Stimulated activated CD4-positive, alpha-beta T cell treated with anti-CD3 and anti-CD28 coated beads, Interleukin-2, amount 100 ng/mL, for 4 hours (primary cell): Measurements from ENCODE around the gene GNGT1.

Experiments
- DNase-seq: peaks from one replicate; pipeline ENCODE4 v3.0.0-alpha.2; 2020; ENCODE audit warnings: low read depth

The GNGT1 gene

DNA sequence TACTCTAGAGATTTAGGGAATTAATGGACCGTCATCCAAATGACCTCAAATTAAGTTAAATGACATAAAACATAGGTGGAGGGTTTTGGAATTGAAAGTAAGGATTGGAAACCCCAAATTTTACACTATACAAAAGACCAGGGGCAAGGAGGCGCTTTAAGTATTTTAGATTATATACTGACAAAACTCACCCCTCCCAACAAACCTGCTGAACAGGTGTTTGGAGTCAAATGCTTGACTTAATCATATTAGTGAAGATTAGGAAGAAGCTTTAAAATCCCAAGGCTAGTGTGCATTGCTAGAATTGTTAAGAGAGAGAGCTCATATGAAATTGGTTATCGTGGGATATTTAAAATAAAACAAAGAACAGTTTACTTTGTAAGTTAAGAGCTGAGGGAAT is at the start of gene GNGT1:
GNGT1 (plus strand) TSS at position 301 of the 400 bp plus-strand sequence. CDS start 180 bp downstream, outside the sequence.
- no peak for DNase-seq

DNA sequence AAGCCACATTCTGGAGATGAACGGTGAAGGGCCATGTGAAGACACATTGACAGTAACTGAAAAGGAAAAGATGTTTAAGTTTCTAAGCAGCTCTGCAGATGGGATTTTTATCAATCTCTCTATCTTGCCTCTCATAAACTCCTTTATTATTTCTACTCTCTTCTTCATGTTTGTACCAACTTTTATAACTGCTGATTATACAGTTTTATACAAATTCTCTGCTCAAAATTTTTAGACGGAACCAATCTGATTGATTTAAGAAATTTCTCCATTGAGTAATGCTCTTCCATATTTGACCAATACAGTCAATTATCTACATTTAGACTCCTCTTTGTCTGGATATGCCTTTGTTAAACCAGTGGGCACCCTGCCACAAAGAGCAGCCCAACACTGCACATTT is 47.5 kb upstream of the GNGT1 start:
- no peak for DNase-seq

DNA sequence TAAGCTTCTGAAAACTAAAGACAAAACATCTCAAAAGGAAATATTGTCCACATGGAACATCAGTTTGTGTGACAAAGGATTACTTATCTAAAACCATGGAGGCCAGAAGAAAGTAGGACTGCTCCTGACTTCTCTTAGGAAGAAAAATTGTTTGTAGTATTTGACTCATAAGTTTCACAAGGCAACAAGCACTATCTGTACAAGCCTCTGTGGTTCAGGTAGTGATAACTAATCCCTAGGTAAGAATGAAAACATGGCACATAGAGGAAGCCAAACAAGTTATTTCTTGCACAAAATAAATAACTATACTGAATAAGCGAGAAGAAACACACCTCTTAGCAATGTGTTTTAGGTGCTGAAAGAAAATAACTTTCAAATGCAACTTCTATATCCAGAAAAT is 46.1 kb upstream of the GNGT1 start:
- no peak for DNase-seq

DNA sequence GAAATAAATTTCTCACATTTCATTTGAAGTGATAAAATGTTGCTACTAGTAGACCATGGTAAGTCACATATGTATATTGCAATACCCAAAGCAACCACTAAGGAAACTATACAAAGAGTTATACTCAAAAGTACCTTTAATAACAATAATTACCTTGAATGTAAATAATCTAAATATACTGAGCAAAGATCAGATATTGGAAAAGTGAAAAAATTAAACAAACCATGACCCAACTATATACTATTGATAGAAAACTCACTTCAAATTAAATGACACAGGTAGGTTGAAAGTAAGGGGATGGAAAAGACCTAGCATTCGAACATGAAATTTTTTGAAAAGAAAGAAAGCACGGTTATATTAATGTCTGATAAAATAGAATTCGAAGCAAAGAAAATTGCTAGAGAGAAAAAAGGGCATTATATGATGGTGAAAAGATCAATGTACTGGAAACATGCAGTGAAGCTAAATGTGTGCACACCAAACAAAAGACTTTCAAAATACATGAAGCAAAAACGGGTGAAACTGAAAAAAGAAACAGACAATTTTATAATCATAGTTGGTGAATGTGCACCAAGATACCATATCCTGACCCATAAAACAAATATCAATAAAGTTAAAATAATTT is 44.9 kb upstream of the GNGT1 start:
- no peak for DNase-seq

DNA sequence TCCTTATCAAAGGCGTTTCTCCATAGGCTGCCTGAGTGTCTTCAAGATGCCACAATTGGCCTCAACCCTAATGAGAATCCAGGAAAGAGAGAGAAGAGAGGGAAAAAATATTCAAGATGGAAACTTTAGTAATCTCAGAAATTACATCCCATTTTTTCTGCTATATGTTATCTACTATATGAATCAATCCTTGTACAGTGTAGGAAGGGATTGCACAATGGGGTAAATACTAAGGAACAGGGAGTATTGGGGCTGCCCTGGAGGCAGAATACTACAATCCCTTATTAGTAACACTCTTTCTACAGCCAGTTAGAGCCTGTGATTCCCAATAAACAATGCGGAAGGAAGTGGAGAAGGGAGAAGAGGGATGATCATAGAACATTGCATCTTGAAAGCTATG is 43.7 kb upstream of the GNGT1 start:
- no peak for DNase-seq

DNA sequence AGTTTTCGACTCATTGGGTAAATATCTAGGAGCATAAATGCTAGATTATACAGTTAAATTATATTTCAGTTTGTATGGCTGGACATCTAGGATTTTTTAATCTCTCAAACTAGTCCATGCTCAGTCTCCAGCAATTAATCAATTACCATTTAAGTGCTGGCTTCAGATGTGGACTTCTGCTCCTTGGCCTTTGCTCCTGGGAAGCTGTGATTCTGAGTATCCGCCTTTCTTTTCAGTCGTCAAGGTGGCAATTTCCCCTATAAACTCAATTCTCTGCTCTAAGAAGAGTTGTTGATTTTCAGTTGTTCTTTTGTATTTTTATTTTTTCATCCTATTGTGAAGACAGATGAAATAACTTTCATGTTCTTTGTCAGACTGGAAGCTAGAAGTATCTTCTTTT is 39.5 kb upstream of the GNGT1 start:
- DNase-seq = no peak

DNA sequence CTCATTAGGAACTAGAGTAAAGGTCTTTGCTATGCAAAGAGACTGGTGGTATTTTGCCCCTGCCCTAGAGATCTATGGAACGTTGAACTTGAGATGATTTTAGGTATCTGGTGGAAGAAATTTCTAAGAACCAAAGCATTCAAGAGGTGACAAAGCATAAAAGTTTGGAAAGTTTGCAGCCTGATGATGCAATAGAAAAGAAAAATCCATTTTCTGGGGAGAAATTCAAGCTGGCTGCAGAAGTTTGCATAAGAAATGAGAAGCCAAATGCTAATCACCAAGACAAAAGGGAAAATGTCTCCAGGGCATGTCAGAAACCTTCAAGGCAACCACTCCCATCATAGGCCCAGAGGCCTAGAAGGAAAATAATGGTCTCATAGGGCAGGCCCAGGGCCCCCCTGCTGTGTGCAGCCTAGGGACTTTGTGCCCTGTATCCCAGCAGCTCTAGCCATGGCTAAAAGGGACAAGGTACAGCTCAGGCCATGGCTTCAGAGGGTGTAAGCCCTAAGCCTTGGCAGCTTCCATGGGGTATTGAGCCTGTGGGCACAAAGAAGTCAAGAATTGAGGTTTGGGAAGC is 32.3 kb upstream of the GNGT1 start:
- DNase-seq = no peak

DNA sequence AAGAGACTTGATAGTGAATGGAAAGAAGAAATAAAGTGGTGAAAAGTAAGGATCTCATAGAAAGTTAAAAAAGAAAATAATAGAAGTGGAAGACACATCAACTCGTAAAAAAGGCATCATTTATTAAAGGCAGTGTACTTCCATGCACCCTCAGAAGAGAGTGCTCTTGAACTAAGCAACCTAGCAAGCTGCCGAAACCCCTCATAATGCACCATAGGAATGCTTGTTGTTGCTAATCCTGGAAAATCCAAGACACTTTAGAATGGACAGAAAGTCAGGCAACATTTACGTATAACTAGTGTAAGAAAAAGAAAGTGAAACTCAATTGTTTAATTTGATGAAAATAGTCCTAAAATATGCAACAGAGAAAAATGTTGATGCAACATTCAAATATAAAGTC is 28.6 kb upstream of the GNGT1 start:
- DNase-seq = no peak

DNA sequence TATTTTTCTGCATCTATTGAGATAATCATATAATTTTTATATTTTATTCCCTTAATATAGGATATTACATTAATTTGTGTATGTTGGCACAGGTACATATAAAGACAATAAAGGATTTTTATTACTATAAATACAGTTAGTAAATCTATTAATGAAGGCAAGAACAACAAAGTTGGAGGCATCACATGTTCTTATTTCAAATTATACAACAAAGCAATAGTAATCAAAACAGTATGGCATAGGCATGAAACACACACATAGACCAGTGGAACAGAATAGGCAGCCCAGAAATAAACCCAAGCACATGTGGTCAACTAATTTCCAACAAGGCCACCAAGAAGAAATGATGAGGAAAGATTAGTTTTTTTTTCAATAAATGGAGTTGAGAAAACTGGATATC is 27.0 kb upstream of the GNGT1 start:
- DNase-seq = no peak

DNA sequence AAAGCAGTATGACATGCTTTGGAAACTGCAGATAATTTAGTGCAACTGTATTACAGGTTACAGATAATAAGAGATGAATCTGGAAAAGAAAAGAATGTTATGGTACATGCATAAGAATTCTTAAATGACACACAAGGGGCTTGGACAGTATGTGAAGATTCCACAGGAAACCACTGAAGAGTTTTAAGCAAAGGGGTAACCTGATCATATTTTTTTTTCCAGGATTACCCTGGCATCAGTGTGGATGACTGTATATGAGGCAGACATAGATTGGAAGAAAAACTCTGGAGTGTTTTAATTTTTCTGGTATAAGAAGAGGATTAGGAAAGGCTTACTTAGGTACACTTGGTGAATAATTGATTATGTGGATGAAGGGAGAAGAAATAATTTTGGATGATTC is 23.9 kb upstream of the GNGT1 start:
- DNase-seq = no peak

DNA sequence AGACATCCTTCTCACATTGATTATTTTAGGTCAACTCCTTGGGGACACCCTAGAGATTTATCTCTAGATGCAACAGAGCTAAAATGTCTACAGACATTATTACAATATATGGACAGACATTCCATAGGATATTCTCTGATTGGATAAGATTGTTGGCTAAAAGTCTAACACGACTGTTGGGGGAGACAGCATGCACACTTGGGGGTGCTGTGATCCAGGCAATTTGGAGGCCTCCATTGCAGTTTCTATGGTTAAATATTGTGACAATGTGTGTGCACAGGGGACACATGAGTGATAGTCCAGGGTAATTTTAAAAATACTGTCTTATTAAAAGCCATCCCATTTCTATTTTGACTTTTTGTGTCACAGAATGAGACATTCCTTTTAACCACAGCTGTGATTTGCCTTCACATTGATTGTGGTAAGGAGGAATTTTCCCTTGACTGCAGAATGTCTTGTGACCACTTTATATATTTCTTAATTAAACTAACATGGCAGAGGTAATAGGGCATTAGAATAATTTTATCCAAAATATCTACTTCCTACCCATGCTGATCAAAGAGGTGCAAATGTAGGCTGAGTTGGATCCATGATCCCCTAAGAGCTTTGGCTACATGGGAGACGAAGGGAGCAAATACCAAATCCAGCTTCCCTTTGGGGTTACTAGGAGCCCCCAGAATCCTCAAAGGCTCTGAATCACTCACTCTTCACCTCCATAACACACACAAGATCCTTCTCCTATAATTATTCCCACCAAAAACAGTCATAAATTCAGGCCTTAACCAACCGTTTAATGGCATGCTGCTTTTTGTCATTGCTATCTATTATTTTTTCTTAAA is 23.1 kb upstream of the GNGT1 start:
- no peak for DNase-seq

DNA sequence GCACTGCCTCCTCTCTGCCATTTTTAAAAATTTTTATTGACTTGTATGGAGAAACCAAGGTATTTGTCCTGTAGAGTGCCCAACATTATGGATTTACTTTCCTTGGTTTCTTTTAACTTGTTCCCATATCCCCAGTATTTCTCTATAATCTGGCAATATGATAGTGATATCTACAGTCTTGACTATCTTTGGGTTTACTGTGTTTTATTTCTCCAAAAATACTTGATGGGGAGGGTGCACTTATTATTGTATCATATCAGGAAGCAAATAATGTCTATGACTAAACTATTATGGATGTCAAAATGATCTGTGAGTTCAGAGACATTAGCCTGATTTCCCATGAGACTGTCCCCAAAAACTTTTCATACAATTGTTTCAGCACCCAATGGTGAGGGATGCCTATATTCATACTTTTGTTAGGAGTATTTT is 22.4 kb upstream of the GNGT1 start:
- DNase-seq = no peak

DNA sequence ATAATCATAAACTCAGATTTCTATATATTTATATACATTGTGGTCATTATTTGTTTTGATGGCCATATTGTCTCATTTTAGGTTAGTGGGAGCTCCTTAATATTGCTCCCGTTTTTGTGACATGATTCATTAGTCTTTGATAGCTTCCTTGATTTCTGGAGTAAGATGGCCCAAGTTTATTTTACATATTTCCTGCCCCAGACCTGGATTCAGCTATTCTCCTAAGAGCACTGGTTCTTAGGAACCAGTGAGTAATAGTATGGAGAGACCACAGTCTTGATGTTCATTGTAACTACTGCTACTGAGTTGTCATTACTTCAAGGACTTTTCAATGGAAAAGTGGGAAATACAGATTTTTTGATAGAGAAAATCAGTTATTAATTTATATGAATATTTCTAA is 21.8 kb upstream of the GNGT1 start:
- DNase-seq = no peak

DNA sequence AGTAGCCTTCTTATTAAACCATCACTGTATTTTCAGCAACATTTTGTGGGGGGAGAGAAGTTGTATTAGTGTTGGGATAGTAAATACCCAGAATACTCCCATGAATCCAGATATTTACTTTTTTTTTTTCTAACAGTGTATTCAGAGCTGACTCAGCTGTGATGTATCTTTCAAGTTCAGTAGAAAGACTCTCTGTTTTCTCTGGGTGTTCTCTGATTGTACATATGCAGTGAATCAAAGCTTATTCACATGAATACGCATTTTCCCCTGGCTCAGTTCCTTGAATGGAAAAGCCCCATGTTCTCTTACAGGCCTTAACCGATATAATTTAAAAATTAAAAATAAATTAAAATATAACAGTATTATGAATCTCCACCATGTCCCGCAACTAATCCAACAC is 17.1 kb upstream of the GNGT1 start:
- DNase-seq = no peak

DNA sequence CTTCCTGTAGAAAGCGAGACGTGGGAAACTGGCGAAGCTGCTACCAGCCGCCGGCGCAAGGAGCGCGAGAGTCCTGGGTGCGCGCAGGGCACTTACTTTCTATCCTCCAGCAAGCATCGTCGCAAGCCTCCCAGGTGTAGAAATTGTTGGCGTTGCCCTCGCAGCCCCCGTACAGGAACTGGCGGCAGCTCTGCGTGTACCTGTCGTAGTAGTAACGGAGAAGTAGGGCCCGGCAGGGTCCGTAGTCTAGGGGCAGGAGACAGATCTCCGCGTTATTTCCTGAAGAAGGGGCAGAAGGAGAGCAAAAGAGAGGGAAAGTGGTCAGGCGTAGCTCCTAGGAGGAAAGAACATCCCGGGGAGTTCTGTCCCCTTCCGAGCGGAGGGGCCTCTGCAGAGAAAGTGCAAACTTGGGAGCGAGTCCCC is 16.3 kb upstream of the GNGT1 start:
- no peak for DNase-seq

DNA sequence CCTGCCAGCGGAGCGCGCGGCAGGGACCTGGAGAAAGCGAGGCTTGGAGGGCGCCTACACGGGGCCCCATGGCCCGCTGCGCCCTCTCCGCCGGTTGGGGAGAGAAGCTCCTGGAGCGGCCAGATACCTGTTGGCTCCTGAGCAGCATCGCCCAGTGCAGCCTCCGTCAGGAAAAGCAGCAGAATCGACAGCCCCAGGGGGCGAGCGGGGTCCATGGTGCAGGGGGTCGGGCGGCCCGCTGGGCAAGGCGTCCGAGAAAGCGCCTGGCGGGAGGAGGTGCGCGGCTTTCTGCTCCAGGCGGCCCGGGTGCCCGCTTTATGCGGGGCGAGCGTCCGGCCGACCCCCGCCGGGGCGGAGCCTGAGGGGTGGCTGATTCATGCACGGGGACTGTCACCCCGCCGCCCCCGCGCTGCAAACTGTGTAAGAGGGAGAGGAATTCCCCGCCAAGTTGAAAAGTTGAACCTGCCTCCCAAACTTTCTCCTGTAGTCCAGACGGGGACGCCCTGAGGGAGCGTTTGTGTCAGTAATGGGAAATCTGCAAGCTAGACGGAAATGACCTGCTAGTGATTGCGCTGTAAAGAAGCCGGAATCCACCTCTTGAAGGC is 15.8 kb upstream of the GNGT1 start, which contains the start of gene TFPI2:
TFPI2 (minus strand) TSS at position 290 of the 605 bp plus-strand sequence; CDS start at position 215, 75 bp downstream.
- DNase-seq = no peak

DNA sequence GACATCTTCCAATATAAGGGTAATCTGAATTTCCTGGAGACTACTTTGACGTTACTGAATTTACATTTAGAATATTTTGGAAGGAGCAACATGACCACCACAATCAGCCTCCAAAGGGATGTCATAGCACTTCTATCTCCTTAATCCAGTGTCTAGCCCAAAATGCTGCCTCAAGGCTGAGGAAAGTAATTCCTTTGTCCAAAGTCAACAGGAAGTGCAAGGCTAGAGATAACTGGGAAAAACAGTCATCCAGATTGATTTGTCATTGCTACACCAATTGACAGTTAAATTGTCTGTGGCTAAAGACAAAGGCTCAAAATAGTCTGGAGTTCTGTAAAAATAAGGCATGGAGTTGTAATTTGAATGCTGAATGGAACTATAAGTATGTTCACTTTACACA is 11.9 kb upstream of the GNGT1 start:
- no peak for DNase-seq

DNA sequence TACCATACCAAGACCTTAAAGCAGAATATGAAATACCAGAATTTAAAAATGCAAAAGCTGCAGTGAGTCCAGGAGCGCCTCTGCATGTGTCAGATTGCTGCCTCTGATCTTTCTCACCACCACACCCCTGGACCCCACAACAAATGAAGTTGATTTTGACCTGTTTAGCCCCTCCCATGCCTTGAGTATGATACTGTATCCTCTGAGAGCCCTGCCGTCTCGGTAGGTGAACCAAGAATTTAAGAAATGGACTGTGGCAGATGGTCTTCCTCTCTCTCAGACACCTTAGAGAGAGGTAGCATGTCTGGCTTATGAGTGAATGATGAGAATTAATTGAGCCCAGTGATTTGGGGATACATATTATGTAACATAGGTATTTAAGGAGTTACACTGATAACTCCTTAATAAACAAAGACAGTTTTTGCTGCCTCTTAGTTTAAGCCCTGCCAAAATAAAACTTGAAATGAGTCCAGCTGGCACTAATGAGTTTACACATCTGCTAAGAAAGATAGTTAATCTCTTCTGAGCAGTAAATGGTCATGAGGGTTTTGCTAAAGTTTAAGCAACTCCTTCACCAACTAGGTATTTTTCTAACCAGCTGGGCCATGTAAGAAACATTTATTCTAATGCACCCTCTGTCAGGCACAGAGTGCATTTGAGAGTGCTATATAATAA is 11.3 kb upstream of the GNGT1 start:
- DNase-seq = no peak

DNA sequence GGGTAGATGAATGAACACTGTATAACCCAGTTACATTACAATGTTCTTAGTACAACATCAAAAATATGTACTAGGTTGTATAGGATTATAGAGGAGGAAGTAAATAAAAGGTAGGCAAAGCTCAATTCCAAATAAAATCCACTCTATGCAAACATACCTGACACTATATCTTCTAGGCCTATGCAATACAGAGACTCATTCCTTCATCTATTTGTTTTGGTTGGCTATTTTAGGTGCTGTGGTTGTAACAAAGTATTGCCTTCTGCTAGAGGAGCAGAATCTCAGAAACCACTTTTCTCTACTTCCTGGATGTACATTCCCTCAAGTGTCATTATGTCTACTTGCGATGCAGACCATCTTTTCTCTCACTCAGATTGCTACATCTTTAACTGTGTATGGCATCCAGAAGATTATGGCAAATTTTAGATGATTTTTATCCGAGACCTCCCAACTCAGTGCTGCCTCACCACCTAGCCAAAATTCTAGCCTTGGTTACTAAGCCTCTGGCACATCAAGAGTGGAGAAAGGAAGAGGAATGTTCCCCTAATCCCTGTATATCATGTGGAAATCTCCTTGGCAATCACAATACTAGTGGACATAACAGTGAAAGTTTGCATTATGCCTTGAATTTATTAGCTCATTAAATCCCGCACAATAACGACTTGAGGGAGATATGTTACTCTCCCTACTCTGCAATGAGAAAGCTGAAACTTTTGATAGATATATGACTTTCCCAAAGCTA is 10.3 kb upstream of the GNGT1 start:
- DNase-seq = no peak

DNA sequence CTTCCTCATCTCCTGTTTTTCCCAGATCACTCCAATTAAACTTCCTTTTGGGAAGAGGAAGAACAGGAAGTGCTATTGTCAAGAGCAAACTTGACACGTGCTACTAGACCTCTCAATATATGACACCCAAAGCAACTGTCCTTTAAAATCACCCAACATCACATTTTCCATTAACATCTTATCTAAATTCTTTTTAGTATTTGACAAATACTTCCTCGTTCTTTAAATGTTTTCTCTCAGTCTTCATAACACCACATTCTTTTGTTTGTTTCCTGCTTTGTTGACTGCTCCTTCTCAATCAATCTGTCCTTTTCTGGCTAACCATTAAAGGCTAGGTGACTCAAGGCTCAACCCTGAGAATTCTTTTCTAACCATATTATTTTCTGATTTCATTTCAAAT is 8.7 kb upstream of the GNGT1 start:
- DNase-seq = no peak

DNA sequence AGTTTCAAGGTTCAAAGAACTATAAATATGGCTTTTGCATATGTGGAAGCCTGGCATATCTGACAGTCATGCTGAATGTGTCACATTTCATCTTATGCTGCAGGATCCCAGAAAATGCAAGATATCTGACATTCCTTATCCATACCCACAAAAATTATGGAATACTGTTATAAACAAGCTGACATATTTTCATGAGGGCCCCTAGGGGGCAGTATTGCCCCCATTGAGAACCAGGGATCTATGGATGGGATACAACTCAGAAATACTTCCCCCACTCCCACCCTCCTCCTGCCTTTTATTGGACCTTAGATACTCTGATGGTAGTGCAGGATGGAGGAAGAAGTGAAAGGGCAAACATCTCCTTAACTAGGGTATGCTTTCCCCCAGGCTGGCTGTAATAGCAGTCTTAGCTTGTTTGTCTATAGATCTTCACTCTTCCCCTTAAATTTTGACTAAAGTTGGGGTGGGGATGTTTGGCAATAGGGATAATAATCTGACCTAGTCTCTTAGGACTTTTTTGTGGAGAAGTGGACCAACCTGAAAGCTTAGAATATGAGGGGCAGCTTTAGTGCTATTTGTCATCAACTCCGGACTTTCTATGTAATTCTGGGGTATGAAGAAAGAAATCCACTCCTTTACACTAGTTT is 3.5 kb upstream of the GNGT1 start:
- no peak for DNase-seq
